Stimulated activated CD8-positive, alpha-beta memory T cell treated with anti-CD3 and anti-CD28 coated beads, Interleukin-7, amount 100 ng/mL, for 48 hours (primary cell): ENCODE results near the gene ABCC1.

ENCODE experiments used
- DNase-seq, 2 donors: peaks; one replicate each; pipeline ENCODE4 v3.0.0-alpha.2; 2020; ENCODE audit warnings: low read depth in 1 of 2; ENCODE audit errors: extremely low read depth in 1 of 2

ABCC1 gene

GRCh38 chr16:16073891-16074881 lies 124.8 kb downstream of the ABCC1 start:
- no peak for DNase-seq

- no peak for DNase-seq
Measured at GRCh38 chr16:16075488-16076422, 126.3 kb downstream of the ABCC1 start.

DNA sequence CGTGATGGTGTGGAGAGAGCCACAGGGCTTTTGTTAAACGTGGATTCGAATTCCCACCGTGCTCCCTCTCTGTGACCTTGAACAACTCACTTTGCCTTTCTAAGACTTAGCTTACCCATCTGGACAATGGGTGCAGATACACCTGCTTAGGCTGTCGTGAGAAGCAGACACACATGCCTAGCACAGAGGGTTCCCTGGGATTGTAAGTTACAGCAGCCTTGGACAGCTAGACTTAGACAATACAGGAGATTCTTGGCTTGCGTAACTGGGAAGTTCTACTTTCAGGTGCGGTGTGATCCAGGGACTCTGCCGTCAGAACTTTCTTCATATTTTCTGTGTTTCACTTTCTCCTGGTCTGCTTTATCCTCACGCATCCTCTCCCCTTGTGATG lies 127.0 kb downstream of the ABCC1 start:
- DNase-seq, result no peak

DNA sequence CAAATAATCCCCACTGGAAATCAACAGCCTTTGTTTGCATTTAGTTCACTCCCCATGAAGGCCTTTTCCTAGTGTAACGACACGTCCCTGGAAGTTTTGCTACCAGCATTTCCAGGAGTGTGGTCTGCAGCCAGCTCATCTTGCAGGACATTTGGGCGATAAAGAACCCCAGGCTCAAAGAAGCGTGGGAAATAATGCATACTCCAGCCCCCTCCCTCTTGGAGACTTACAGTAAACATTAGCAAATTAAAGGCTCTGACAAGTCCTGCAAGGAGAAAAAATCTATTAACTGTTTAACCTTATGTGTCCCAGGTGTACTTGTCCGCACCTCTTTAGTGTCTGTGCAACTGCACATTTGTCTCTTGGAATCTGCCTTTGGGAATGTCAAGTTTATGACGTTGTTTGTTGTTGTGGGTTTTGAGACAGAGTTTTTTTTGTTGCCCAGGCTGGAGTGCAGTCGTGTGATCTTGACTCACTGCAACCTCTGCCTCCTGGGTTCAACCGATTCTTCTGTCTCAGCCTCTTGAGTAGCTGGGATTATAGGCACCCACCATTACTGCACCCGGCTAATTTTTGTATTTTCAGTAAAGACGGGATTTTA lies 131.1 kb downstream of the ABCC1 start:
- no peak for DNase-seq

DNA sequence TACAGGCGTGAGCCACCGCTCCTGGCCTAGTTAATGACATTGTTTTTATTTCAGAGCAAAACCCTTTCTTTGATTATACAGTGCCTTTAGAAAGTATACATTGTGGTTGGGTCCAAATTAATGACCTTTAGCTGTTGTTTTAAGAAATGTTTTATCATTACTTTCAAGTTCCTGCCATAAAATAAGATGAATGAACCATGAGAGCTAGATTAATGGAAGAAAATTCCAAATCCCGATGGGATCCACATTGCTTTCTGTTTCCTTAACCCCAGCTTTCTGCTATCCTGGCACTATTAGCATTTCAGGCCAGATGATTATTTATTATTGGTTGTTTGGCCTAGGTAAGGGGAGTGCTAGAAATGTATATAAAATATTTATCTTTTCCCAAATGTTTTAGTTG lies 131.7 kb downstream of the ABCC1 start:
- DNase-seq, result no peak

- no peak for DNase-seq
Measured at GRCh38 chr16:16082255-16082654, 132.8 kb downstream of the ABCC1 start.

DNA sequence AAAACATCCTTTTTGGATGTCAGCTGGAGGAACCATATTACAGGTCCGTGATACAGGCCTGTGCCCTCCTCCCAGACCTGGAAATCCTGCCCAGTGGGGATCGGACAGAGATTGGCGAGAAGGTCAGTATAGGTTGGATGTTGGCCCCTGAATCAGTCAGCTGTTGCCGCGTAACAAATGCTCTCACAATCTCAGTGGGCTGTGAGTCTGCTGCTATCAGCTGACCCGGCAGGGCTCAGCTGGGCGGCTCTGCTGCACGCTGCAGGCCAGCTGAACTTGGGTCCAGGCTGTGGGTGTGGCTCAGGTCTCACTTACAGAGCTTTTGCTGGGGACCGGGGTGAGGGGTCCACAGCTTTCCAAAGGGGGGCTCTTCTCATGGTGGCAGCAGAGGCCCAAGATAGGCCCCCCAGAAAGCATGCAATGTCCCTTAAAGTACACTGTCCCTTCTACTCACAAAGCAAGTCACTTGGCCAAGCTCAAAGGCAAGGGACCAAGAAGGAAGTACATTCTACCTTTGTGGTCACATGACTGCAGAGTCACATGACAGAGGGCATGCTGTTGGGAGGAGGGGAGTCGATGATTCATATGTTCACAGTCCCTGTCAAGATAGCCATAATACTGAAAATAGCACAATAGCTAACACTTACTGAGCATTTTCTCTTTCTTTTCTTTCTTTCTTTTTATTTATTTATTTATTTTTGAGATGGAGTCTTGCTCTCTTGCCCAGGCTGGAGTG lies 134.2 kb downstream of the ABCC1 start:
- DNase-seq, result no peak

GRCh38 chr16:16084874-16085273 lies 135.5 kb downstream of the ABCC1 start:
- no peak for DNase-seq

DNA sequence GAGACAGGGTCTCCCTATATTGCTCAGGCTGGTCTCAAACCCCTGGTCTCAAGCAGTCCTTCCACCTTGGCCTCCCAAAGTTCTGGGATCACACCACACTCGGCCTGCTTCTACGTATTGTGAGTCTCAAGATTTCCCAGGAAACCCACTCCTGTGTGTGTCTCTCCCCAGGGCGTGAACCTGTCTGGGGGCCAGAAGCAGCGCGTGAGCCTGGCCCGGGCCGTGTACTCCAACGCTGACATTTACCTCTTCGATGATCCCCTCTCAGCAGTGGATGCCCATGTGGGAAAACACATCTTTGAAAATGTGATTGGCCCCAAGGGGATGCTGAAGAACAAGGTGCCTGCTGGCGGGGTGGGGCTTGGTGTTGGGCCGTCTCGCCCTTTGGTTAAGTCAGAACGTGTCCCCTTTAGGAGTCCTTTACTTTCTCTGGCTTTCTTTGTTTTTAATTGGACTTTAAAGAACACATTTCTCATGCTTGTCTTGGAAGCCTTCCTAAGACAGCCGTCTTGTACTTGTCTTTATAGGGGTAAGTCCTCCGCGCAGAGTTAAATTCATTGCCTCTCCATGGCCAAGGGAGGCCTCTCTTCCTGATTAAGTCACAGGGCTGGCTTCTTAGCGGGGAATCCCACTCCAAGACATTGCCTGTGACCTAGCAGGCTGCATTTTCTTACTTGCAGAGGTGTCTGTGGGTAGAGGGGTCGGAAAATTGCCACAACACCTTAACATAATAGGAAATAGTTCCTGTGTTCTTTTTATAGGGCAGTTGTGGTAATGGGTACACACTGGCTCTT lies 137.4 kb downstream of the ABCC1 start:
- no peak for DNase-seq

DNA sequence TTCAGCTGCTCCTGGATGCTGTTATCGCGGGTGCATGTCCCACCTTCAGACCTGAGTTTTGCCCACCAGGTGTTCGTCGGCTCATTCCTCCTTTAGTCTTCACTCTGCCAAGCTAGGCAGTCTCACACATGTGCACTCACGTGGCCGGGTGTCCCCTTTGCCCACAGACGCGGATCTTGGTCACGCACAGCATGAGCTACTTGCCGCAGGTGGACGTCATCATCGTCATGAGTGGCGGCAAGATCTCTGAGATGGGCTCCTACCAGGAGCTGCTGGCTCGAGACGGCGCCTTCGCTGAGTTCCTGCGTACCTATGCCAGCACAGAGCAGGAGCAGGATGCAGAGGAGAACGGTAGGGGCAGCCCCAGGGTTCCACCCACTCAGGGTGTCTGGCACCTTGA lies 140.8 kb downstream of the ABCC1 start:
- DNase-seq, result no peak

DNA sequence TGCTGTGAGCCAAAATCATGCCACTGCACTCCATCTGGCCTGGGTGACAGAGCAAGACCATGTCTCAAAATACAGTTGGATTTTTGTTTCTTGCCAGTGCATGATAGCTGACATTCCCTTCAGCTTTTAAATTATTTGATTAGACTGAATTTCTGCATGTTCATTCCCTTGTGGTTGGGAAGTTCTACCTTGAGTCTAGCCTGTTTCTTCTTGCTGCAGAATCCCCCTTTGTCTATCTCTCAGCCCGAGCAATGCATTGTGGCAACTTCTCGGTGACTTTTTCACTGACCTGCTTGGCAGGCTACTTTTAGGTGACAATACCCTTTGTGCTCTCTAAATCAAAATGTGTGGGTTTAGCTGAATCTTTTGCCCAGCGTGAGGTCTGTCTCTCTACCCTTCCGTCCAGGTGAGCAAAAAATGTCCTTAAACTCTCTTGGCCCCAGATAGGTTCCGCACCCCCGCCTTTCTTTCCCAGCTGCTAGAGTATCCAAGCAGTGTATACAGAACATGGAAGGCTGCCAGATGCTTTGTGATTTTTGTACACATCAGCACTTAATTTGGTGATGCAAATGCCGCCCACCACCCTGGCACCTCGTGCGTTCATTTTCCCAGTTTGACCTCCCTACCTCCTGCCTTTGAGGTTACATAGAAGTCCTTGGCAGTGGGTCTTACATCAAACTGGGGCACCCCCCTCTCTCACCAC lies 143.7 kb downstream of the ABCC1 start:
- no peak for DNase-seq

DNA sequence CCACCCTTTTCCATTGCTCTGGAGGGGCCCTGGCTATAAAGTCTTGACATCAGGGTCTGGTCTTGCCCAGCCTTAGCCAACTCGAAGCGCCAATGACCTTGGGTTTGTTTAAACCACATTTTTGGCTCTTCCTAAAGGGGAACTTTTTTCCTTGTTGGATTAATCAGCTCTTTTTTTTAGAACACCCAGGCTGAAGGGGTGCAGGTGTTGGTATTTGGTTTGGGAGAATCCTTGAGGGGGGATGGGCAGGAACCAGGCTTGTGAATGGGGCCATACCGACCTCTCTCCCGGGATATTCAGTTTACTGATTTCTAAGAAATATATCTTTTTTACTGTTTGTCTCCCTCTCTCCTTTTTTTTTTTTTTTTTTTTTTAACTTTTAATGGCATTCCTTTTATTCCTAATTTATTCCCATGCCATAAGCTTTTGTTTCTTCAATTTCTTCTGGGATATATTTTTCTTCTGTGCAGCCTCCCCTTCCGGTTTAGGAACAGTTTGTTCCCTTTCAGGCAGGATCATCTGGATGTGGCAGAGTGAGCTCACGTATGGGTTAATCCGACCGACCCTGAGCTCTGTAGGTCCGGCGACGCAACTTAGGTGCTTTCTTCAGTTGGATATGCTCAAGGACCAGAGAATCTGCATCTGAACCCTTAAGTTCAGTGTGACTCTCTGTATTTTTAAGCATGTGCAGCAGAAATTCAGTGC lies 144.4 kb downstream of the ABCC1 start:
- DNase-seq, result no peak

GRCh38 chr16:16095646-16096045 lies 146.2 kb downstream of the ABCC1 start:
- no peak for DNase-seq

GRCh38 chr16:16096121-16096857 lies 146.9 kb downstream of the ABCC1 start:
- DNase-seq, result no peak

- no peak for DNase-seq
Measured at GRCh38 chr16:16096858-16097213, 147.4 kb downstream of the ABCC1 start.

- no peak for DNase-seq
Measured at GRCh38 chr16:16099320-16099719, 149.9 kb downstream of the ABCC1 start.

- no peak for DNase-seq
Measured at GRCh38 chr16:16100631-16101030, 151.2 kb downstream of the ABCC1 start.

DNA sequence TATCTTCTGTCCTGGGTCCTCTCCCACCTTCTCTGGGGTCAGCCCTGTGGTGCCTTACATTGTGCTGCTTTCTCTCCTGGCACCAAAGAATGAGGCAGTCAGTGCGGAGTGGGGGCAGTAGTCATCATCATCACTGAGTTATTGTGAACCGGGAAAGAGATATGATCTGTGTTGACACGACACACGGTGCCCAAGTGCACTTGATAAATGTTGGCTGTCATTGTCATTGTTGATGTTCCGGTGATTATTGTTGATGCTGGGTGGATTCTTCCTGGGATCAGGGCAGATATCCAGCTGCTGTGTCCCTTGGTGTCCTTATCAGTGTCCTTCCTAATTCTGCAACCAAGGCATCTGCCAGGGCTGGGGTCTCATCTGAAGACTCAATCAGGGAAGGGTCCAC lies 152.2 kb downstream of the ABCC1 start:
- DNase-seq, result no peak
